SK-N-SH treated with all-trans-retinoic acid at 6 μM for 48 hours (cell line): Measurements from ENCODE around the gene SERTAD3.

Source experiments
- ATAC-seq: fragments of 200-7000 bp; cut with Tn5 transposase; 3 replicates; pipeline ENCODE4 v1.9.1; 2020; ENCODE audit warnings: mild to moderate bottlenecking, moderate library complexity
- ARNTL ChIP-seq: fragments of 450-650 bp; formaldehyde crosslinking; IDR thresholded peaks from 2 replicates; pipeline ENCODE4 v1.5.0; 2020; ENCODE audit warnings: low read depth, mild to moderate bottlenecking, moderate library complexity, borderline replicate concordance
- BACH2 ChIP-seq: fragments of 250-450 bp; sonication (Bioruptor Pico); IDR thresholded peaks from 2 replicates; pipeline ENCODE4 v1.9.0; 2021; ENCODE audit warnings: mild to moderate bottlenecking, borderline replicate concordance
- CSDC2 ChIP-seq: fragments of 250-450 bp; sonication (Bioruptor Pico); IDR thresholded peaks from 2 replicates; pipeline ENCODE4 v1.5.0; 2020; ENCODE audit warnings: mild to moderate bottlenecking, moderate library complexity
- ESRRG ChIP-seq: fragments of 250-450 bp; sonication (Bioruptor Pico); IDR thresholded peaks from 2 replicates; pipeline ENCODE4 v1.6.1; 2021; ENCODE audit warnings: mild to moderate bottlenecking
- GLIS3 ChIP-seq: fragments of 250-450 bp; sonication (Bioruptor Pico); IDR thresholded peaks from 2 replicates; pipeline ENCODE4 v1.5.0; 2020; ENCODE audit warnings: mild to moderate bottlenecking, moderate library complexity
- ISL1 ChIP-seq: fragments of 250-450 bp; sonication (Bioruptor Pico); IDR thresholded peaks from 2 replicates; pipeline ENCODE4 v2.1.2; 2022; ENCODE audit warnings: mild to moderate bottlenecking, moderate library complexity
- OSR1 ChIP-seq: fragments of 250-450 bp; sonication (Bioruptor Pico); IDR thresholded peaks from 2 replicates; pipeline ENCODE4 v1.8.0; 2022; ENCODE audit warnings: moderate library complexity, mild to moderate bottlenecking, inconsistent platforms
- PPARA ChIP-seq: fragments of 250-450 bp; sonication (Bioruptor Pico); IDR thresholded peaks from 2 replicates; pipeline ENCODE4 v1.5.0; 2020; ENCODE audit warnings: mild to moderate bottlenecking, borderline replicate concordance
- RARB ChIP-seq: fragments of 250-450 bp; sonication (Bioruptor Pico); IDR thresholded peaks from 2 replicates; pipeline ENCODE4 v1.8.0; 2021; ENCODE audit warnings: mild to moderate bottlenecking, moderate library complexity
- SNAI2 ChIP-seq: fragments of 250-450 bp; sonication (Bioruptor Pico); IDR thresholded peaks from 2 replicates; pipeline ENCODE4 v1.5.0; 2020; ENCODE audit warnings: mild to moderate bottlenecking, moderate library complexity
- TCF4 ChIP-seq: fragments of 250-450 bp; sonication (Bioruptor Pico); IDR thresholded peaks from 2 replicates; pipeline ENCODE4 v1.8.0; 2021; ENCODE audit warnings: mild to moderate bottlenecking, moderate library complexity, borderline replicate concordance
- TOX ChIP-seq: fragments of 250-450 bp; sonication (Bioruptor Pico); IDR thresholded peaks from 2 replicates; pipeline ENCODE4 v1.8.0; 2021; ENCODE audit warnings: mild to moderate bottlenecking, moderate library complexity, borderline replicate concordance
- ZC3H10 ChIP-seq: fragments of 250-450 bp; sonication (Bioruptor Pico); IDR thresholded peaks from 2 replicates; pipeline ENCODE4 v1.5.1; 2021; ENCODE audit warnings: mild to moderate bottlenecking, moderate library complexity
- ZFP3 ChIP-seq: fragments of 250-450 bp; sonication (Bioruptor Pico); IDR thresholded peaks from 2 replicates; pipeline ENCODE4 v1.5.0; 2020; ENCODE audit warnings: mild to moderate bottlenecking, moderate library complexity
- ZFP30 ChIP-seq: fragments of 450-650 bp; formaldehyde crosslinking; IDR thresholded peaks from 2 replicates; pipeline ENCODE4 v1.5.0; 2022; ENCODE audit warnings: mild to moderate bottlenecking, moderate library complexity
- ZNF565 ChIP-seq: fragments of 450-650 bp; formaldehyde crosslinking; conservative IDR thresholded peaks from 2 replicates; pipeline ENCODE4 v1.5.0; 2020; ENCODE audit warnings: low read depth, mild to moderate bottlenecking, moderate library complexity
- ZNF70 ChIP-seq: fragments of 450-650 bp; formaldehyde crosslinking; IDR thresholded peaks from 2 replicates; pipeline ENCODE4 v1.5.0; 2020; ENCODE audit warnings: mild to moderate bottlenecking, moderate library complexity
- ZNF8 ChIP-seq: fragments of 450-650 bp; formaldehyde crosslinking; IDR thresholded peaks from 2 replicates; pipeline ENCODE4 v1.5.0; 2020; ENCODE audit warnings: mild to moderate bottlenecking, moderate library complexity
- TF ChIP-seq, protein P1 (sequence below): fragments of 250-450 bp; sonication (Bioruptor Pico); IDR thresholded peaks from 2 replicates; pipeline ENCODE4 v1.8.0; 2021; ENCODE audit warnings: low read depth, mild to moderate bottlenecking, moderate library complexity, borderline replicate concordance
- TF ChIP-seq, protein P2 (sequence below): fragments of 250-450 bp; sonication (Bioruptor Pico); IDR thresholded peaks from 2 replicates; pipeline ENCODE4 v1.8.0; 2020; ENCODE audit warnings: mild to moderate bottlenecking, moderate library complexity, borderline replicate concordance
- TF ChIP-seq, protein P3 (sequence below): fragments of 250-450 bp; sonication (Bioruptor Pico); IDR thresholded peaks from 2 replicates; pipeline ENCODE4 v1.5.1; 2020; ENCODE audit warnings: low read depth, mild to moderate bottlenecking, moderate library complexity
- TF ChIP-seq, protein P4 (sequence below): fragments of 250-450 bp; sonication (Bioruptor Pico); IDR thresholded peaks from 2 replicates; pipeline ENCODE4 v1.5.1; 2021; ENCODE audit warnings: mild to moderate bottlenecking, moderate library complexity
- TF ChIP-seq, protein P5 (sequence below): fragments of 250-450 bp; sonication (Bioruptor Pico); IDR thresholded peaks from 2 replicates; pipeline ENCODE4 v1.5.0; 2020; ENCODE audit warnings: mild to moderate bottlenecking, moderate library complexity

The SERTAD3 gene

DNA sequence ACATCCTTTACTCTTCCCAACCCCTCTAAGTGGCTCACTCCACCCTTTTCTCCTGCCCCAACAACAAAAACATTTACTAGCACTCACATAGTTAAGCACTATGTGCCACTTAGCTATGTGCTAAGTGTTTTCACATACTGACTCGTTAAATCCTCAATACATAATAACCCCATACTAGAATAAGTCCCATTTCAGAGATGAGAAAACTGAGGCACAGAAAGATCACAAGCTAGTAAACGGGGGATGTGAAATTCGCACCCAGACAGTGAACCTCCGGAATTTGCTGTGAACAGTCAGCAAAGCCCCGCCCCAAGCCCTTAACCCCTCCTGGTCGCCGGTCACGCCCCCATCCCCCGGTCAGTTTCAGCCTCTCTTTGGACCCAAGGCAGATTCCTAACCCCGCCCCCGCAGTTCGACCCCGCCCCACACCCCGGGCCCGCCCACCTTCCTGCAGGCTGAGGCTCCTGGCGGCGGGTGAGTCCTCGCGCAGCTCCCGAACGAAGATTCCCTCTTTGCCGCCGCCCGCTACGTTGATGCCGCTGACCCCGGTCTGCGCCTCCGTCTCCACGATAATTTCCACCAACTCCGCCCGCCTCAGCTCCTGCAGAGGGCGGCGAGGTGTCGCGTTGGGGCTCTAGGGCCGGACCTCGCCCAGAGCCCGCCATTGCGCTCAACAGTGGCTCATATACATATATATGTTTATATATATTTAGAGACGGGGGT lies 40.7 kb downstream of the SERTAD3 start:
- TF ChIP-seq TCF4 (CRISPR knock-in tag) (no peak), GLIS3 (CRISPR knock-in tag) (no peak), ZNF565 (CRISPR knock-in tag) (no peak), PPARA (CRISPR knock-in tag) (no peak), ZFP3 (no peak), ZFP30 (CRISPR knock-in tag) (no peak), TOX (CRISPR knock-in tag) (no peak), ZNF8 (CRISPR knock-in tag) (no peak), ZNF70 (no peak), OSR1 (CRISPR knock-in tag) (no peak), BACH2 (CRISPR knock-in tag) (no peak), ISL1 (CRISPR knock-in tag) (no peak), CSDC2 (no peak), SNAI2 (CRISPR knock-in tag) (no peak), RARB (CRISPR knock-in tag) (no peak), ZC3H10 (CRISPR knock-in tag) (no peak), ESRRG (CRISPR knock-in tag) (no peak)
- TF ChIP-seq, protein P1, sequence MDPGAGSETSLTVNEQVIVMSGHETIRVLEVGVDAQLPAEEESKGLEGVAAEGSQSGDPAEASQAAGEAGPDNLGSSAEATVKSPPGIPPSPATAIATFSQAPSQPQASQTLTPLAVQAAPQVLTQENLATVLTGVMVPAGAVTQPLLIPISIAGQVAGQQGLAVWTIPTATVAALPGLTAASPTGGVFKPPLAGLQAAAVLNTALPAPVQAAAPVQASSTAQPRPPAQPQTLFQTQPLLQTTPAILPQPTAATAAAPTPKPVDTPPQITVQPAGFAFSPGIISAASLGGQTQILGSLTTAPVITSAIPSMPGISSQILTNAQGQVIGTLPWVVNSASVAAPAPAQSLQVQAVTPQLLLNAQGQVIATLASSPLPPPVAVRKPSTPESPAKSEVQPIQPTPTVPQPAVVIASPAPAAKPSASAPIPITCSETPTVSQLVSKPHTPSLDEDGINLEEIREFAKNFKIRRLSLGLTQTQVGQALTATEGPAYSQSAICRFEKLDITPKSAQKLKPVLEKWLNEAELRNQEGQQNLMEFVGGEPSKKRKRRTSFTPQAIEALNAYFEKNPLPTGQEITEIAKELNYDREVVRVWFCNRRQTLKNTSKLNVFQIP (CRISPR knock-in tag), result no peak
- TF ChIP-seq, protein P2, sequence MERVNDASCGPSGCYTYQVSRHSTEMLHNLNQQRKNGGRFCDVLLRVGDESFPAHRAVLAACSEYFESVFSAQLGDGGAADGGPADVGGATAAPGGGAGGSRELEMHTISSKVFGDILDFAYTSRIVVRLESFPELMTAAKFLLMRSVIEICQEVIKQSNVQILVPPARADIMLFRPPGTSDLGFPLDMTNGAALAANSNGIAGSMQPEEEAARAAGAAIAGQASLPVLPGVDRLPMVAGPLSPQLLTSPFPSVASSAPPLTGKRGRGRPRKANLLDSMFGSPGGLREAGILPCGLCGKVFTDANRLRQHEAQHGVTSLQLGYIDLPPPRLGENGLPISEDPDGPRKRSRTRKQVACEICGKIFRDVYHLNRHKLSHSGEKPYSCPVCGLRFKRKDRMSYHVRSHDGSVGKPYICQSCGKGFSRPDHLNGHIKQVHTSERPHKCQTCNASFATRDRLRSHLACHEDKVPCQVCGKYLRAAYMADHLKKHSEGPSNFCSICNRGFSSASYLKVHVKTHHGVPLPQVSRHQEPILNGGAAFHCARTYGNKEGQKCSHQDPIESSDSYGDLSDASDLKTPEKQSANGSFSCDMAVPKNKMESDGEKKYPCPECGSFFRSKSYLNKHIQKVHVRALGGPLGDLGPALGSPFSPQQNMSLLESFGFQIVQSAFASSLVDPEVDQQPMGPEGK (CRISPR knock-in tag), result no peak
- TF ChIP-seq, protein P3, sequence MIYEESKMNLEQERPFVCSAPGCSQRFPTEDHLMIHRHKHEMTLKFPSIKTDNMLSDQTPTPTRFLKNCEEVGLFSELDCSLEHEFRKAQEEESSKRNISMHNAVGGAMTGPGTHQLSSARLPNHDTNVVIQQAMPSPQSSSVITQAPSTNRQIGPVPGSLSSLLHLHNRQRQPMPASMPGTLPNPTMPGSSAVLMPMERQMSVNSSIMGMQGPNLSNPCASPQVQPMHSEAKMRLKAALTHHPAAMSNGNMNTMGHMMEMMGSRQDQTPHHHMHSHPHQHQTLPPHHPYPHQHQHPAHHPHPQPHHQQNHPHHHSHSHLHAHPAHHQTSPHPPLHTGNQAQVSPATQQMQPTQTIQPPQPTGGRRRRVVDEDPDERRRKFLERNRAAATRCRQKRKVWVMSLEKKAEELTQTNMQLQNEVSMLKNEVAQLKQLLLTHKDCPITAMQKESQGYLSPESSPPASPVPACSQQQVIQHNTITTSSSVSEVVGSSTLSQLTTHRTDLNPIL (CRISPR knock-in tag), result no peak
- ATAC-seq, result peak; percentile 95

DNA sequence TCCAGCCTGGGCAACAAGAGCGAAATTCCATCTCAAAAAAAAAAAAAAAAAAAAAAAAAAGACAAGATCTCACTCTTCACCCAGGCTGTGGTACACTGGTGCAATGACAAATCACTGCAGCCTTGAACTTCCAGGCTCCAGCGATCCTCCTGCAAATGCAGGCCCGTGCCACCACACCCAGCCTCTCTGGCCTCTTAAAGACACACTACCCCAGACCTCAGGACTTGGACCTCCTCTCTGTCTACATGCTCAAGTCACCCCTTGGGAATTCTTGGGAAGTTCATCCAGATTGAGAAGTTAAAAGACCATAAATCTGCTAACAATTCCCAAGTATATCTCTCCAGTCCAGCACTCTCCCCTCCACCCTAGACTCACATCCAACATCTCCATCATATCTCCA lies 43.6 kb downstream of the SERTAD3 start:
- no peak for ATAC-seq
- TF ChIP-seq, protein P4, sequence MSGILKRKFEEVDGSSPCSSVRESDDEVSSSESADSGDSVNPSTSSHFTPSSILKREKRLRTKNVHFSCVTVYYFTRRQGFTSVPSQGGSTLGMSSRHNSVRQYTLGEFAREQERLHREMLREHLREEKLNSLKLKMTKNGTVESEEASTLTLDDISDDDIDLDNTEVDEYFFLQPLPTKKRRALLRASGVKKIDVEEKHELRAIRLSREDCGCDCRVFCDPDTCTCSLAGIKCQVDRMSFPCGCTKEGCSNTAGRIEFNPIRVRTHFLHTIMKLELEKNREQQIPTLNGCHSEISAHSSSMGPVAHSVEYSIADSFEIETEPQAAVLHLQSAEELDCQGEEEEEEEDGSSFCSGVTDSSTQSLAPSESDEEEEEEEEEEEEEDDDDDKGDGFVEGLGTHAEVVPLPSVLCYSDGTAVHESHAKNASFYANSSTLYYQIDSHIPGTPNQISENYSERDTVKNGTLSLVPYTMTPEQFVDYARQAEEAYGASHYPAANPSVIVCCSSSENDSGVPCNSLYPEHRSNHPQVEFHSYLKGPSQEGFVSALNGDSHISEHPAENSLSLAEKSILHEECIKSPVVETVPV (CRISPR knock-in tag), result no peak
- TF ChIP-seq TCF4 (CRISPR knock-in tag), result no peak

DNA sequence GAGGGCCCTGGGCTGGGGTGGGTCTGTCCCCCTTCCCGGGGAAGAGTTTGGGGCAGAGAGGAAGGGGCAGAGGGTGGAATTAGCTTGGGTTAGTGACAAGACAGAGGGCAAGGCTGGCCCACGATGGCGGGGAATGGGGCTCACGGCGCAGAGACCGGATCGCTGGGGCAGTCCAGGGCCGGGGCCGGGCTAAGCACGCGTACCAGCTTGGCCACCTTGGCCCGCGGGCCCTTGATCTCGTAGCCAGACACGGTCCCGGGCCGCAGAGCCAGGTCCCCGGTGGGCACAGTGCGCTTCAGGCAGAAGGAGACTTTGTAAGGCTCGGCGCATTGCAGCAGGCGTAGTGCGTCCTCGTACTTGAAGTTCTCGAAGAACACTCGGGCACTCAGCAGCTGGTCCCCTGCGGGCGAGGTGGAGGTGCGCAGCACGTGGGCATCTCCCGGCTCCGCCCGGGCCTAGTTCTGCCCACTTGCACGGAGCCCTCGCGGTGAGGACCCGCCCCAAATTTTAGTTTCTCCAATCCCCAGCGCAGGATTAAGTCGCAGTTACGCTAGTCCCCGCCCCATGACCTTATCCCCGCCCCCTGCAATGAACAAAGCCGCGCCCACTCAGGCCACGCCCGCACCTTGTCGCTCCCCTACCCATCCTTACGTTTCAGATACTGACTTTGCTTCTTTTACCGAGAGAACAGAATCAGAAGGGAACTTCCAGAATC lies 45.6 kb downstream of the SERTAD3 start:
- TF ChIP-seq, protein P1 (CRISPR knock-in tag), result no peak
- TF ChIP-seq, protein P4 (CRISPR knock-in tag), result no peak
- TF ChIP-seq SNAI2 (CRISPR knock-in tag) (no peak), PPARA (CRISPR knock-in tag) (no peak), ARNTL (no peak), OSR1 (CRISPR knock-in tag) (no peak), ZFP30 (CRISPR knock-in tag) (no peak), ZNF8 (CRISPR knock-in tag) (no peak), ZNF565 (CRISPR knock-in tag) (no peak), RARB (CRISPR knock-in tag) (no peak), GLIS3 (CRISPR knock-in tag) (no peak), BACH2 (CRISPR knock-in tag) (no peak), ZNF70 (no peak), ZFP3 (no peak)
- TF ChIP-seq, protein P5, sequence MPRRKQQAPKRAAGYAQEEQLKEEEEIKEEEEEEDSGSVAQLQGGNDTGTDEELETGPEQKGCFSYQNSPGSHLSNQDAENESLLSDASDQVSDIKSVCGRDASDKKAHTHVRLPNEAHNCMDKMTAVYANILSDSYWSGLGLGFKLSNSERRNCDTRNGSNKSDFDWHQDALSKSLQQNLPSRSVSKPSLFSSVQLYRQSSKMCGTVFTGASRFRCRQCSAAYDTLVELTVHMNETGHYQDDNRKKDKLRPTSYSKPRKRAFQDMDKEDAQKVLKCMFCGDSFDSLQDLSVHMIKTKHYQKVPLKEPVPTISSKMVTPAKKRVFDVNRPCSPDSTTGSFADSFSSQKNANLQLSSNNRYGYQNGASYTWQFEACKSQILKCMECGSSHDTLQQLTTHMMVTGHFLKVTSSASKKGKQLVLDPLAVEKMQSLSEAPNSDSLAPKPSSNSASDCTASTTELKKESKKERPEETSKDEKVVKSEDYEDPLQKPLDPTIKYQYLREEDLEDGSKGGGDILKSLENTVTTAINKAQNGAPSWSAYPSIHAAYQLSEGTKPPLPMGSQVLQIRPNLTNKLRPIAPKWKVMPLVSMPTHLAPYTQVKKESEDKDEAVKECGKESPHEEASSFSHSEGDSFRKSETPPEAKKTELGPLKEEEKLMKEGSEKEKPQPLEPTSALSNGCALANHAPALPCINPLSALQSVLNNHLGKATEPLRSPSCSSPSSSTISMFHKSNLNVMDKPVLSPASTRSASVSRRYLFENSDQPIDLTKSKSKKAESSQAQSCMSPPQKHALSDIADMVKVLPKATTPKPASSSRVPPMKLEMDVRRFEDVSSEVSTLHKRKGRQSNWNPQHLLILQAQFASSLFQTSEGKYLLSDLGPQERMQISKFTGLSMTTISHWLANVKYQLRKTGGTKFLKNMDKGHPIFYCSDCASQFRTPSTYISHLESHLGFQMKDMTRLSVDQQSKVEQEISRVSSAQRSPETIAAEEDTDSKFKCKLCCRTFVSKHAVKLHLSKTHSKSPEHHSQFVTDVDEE (CRISPR knock-in tag), result no peak
- ATAC-seq, result no peak
